GM21825 (cell line): ENCODE results near the gene NEO1.

ENCODE experiments used
- ATAC-seq: cut with Tn5 transposase; IDR thresholded peaks from one replicate; pipeline ENCODE4 v1.9.1; 2021; ENCODE audit warnings: mild to moderate bottlenecking, moderate library complexity; ENCODE audit not compliant: unreplicated experiment

The NEO1 gene

DNA sequence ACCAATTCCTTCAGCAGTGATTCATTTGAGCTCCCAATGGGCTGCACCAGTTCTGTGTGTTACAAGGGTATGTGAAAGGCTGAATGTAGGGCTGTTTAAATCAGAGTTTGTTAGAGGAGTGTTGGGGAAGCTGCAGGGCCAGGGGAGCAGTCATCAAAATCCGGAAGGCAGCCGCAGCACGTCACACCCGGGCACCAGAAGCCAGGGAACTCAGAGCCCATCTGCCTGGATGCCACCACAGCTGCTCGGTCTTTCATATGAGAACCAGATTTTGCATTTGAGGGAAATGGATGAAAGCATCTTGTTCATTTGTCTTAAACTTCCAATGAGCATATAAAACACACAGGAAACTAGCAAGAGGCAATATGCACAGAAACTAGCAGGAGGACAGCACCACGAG, 24.2 kb upstream of the NEO1 start:
- ATAC-seq: no peak

DNA sequence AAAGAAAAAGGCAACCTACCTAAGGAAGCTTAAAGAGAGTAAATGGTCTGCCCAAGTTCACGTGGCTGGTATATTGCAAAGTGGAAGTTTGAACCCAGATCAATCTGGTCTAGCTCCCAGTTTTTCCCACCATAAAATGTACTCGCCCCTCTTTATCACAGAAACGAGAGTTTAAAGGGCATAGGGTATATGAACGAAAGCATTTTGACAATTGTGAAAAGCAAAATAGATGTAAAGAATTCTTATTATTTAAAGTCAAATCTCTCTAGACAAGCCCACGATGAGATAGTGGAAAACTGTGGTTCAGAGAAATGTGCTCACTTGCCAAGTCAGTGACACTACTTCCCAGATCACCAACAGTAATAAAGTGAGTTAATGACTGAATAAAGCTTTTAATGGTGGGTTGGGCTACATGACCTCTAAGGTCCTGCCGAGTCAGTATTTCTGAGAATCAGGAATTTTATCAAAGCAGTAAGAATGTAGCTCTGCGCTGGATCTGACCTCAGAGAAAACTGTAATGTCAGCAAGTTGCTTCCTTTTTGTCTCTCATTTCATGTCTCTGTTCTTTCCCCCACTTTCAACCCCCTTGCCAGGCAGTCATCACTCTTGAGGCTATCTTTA, 23.3 kb upstream of the NEO1 start:
- ATAC-seq: no peak

DNA sequence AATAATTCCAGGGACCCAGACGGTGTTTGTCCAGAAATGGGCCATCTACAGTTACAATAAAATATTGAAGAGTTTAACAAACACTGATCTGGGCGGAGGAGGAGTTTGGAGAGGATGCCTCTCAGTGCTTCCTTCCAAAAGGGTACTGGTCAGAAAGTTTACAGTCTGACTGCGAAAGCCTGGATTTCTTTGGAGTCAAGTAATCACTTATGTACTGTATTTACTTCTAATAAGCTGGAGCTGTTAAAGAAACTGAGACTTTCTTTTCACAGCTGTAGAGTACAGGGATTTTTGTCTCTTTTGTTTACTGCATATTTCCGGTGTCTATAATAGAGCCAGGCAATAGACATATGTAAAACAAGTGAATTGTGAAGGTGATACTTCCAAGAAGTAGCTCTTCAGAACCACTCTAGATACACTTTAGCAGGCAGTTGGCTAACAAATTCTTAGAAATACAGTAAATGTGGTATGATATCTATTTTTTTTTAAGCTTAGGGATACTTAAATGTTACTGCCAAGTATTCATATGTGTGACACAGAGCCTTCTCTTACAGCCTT, 22.1 kb upstream of the NEO1 start:
- ATAC-seq: no peak

GRCh38 chr15:73031648-73032047, 20.6 kb upstream of the NEO1 start:
- no peak for ATAC-seq

DNA sequence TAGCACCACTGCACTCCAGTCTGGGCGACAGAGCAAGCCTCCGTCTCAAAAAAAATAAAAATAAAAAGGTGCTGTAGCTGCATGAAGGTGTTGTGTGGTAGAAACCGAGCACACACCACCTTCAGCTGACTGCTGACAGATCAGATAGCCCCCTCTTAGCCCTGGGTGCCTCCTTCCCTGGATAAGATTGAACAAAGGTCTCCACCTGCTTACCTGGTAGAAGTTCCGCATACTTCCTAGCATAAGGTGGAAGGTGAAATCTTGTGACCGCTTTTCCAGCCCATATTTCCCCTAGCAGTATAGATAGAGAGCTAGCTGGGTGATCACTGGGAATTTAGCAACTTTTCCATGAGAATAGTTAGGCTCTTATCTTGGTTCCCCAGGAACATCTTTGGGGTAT, 18.7 kb upstream of the NEO1 start:
- no peak for ATAC-seq

- no peak for ATAC-seq
Observed at GRCh38 chr15:73034221-73034620, 18.0 kb upstream of the NEO1 start.

- ATAC-seq: no peak
Observed at GRCh38 chr15:73035221-73035620, 17.0 kb upstream of the NEO1 start.

DNA sequence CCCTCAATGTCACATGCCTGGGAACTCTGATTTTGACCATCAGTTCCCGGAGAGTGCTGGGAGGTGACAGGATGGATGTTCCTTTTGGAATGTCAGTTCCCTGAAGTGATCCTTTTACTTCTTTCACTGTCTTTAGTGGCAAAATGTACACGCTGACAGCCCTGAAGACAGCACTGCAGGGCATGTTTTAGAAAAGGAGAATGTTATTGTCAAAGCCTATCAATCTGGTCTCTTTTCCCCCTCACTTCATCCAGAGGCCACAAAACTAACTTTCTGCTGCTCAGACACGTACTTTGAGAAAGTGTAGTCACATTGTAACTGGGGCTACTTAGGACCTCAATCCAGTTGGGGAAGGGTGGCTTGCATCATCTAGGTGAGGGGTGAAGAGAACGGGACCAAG, 14.0 kb upstream of the NEO1 start:
- ATAC-seq: no peak

DNA sequence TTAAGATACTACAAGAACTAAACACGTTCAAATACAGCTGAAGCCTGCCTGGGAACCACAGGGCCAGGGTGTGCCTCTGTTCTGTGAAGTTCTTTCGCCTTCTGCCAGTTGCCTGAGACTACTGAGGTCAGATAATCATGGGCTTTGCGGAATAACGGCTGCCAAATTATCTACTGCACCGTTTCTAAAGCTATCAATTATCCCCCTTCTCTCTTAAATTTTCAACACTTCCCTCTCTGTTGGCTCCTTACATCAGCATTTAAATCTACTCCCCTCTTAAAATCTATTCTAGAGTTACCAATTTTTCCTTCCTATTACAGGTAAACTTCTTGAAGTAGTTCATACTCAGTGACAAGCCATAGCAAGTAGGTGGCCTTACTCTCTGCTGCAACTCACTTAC, 6.2 kb upstream of the NEO1 start:
- no peak for ATAC-seq

DNA sequence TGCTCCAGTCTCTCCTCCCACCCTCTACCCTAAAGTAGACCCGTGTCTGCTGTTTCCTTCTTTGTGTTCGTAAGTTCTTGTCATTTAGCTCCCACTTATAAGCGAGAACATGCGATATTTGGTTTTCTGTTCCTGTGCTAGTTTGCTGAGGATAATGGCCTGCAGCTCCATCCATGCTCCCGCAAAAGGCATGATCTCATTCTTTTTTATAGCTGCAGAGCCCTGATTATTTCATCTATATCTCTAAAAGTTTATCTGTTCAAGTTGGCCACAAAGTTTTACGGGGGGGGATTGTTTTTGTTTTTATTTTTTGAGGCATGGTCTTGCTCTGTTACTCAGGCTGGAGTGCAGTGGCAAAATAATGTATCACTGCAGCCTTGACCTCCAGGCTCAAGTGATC, 4.4 kb upstream of the NEO1 start:
- ATAC-seq: no peak

DNA sequence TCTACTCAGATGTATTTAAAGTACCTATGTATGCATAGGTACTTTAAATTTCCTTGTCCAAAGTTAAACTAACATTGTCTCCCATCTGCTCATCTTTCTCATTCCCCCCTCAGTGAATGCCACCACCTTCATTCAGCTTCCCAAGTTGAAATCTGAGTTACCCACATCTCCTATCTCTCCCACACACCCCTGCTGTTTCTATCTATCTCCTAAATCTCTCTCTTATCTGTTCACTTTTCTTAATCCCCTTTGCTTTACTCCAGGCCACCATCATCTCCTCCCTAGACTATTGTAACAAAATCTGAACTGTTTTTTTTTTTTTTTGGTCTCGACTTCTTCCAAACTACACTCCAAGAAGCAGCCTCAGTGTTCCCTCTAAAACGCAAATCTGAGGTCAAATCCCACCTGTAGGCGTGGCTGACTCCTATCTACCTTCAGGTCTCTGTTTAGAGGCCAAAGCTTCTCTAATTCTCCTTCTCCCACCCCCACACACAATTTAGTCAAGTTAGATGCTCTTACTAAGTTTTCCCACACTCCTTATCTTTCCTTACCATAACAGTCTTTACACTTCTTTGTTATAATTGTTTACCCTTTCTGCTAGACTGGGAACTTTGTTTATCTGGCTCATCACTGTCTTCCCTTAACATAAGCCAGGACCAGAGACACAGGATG, 3.5 kb upstream of the NEO1 start:
- no peak for ATAC-seq

GRCh38 chr15:73049564-73050215, 2.6 kb upstream of the NEO1 start:
- ATAC-seq: no peak

DNA sequence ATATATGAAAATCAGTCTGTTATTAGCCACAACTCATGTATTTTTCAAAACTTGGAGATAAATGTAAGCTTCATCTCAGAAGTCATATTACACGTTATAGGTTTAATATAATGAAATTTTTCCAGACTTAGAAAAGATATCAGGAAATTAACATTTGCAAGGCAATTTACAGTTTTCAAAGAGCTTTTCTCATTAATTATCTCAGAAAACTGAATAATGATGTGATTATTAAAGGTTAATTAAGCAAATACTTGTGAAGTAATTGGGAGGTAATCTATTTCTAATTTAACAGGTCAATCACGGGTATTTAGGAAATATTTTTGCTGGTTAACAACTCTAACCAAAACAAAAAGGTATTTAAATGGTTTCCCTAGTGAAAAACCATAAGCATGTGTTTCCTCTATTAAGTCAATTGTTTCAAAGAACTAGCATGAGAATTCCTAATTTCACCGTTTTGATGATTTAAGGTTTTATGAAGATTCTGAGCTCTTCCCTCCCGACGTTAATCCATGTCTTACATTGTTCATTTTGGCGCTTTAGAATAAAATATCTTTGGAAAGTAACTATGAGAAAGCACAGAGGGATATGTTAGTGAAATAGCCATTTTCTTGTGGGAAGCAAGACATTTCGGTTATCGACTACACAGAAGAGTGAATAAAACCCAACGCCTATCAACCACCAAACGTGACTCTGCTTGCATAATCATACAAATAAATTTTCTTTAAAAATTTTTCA, 1.5 kb upstream of the NEO1 start:
- ATAC-seq: no peak

- no peak for ATAC-seq
Observed at GRCh38 chr15:73051391-73051806, 864 bp upstream of the NEO1 start.

DNA sequence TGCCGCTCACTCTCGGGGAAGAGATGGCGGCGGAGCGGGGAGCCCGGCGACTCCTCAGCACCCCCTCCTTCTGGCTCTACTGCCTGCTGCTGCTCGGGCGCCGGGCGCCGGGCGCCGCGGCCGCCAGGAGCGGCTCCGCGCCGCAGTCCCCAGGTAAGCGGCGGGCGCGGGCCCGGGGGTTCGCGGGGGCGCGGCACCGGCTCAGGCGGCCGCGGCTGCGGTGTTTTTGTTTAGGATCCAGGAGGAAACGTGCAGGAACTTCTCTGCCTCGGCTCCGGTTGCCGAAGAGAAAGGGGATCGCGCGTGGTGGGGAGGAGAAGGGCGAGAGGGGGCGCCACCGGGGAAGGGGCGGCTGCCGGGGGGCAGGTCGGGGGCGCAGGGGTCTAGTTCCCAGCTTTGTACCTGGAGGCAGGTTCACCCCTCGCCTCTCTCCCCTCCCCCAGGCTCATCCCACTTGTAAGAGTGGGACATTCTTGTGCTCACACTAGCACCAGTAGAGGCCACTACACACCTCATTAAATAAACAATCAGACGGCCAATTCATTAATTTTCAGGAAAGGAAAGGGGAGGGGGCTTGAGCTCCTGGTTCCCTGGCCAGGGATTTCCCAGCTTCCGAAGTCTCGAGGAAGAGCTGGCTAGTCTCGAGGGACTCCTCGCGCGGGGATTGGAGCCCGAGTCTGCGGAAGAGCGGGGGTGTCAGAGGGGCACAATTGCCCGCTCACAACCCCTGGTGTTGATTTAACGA, 562 bp downstream of the NEO1 start:
- ATAC-seq: peak; percentile 9

DNA sequence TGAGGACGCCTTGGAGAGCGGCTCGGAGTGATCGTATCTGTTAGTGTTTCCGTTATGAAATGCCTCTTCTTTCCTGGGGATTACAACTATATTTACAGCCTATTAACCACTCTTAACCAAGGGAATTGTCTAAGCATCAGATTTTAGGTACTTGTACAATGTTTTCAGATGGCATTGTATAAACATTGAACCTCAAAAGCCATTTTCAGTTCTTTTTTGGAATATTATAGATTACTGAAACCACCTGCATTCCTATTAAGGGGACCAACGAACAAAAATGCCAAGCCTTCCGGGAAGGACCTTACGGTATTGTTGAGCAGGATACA, 1.1 kb downstream of the NEO1 start:
- no peak for ATAC-seq

- ATAC-seq: no peak
Observed at GRCh38 chr15:73054417-73054953, 2.2 kb downstream of the NEO1 start.

DNA sequence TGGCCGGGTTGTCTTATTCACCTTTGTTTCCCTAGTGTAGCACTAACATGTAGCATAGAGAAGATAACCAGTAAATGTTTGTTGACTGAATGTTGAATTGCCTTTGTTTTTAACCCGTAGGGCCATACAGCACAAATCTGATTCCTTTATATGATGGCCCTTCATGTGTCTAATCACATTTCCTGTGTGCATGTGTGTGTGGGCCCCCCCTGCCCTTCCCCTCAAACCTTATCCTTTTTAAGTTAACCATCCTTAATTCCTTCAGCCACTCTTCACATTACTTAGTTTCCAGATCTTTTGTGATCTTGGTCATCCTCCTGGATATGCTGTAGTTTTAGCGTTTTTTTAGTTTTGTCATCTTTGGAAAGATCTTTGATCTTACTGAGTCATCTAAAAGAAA, 4.2 kb downstream of the NEO1 start:
- ATAC-seq: no peak

- ATAC-seq: no peak
Observed at GRCh38 chr15:73058437-73058836, 6.2 kb downstream of the NEO1 start.

GRCh38 chr15:73065114-73065513, 12.9 kb downstream of the NEO1 start:
- ATAC-seq: no peak

DNA sequence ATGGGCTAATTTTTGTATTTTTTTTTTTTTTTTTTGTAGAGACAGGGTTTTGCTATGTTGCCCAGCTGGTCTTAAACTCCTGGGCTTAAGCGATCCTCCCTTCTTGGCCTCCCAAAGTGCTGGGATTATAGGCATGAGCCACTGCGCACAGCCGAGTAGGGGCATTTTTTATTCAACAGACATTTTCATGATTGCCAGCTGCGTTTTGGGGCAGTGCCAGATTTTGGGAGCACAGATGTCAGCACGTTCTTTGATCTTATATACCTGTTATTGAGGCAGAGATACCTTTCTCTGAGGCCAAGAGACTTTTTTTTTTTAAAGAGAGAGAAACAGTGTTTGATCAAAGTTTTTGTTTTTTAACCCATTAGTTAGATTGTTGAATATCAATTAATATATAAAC, 16.8 kb downstream of the NEO1 start:
- no peak for ATAC-seq
